LoVo (cell line): ENCODE data around the gene FUBP1.
"Not testable (repeated sequence)": the region's sequence is repeated elsewhere in the genome, so short reads cannot be mapped to it uniquely, and the experiment has no call there.

Experiments
- DNase-seq: peaks from one replicate; pipeline ENCODE4 v3.0.0-alpha.2; 2016; ENCODE audit warnings: low spot score

Gene FUBP1

GRCh38 chr1:77978969-77979876, at the start of gene FUBP1:
Gene FUBP1, minus strand, starts transcription at chr1:77979072. Its CDS starts 68 bp downstream, at chr1:77979004.
- DNase-seq, result peak; percentile 98

GRCh38 chr1:78021134-78021533, 42.3 kb upstream of the FUBP1 start:
- not testable (repeated sequence) for DNase-seq

- no peak for DNase-seq
Observed at GRCh38 chr1:78019024-78019423, 40.2 kb upstream of the FUBP1 start.

- no peak for DNase-seq
Observed at GRCh38 chr1:78015148-78015547, 36.3 kb upstream of the FUBP1 start.

- DNase-seq, result no peak
Observed at GRCh38 chr1:78011050-78011449, 32.2 kb upstream of the FUBP1 start.

GRCh38 chr1:78009836-78010235, 31.0 kb upstream of the FUBP1 start:
- no peak for DNase-seq

- DNase-seq, result no peak
Observed at GRCh38 chr1:78009276-78009675, 30.4 kb upstream of the FUBP1 start.

GRCh38 chr1:78007677-78008341, 28.9 kb upstream of the FUBP1 start:
- DNase-seq, result no peak

GRCh38 chr1:78006521-78006920, 27.6 kb upstream of the FUBP1 start:
- DNase-seq, result no peak

GRCh38 chr1:78005755-78006154, 26.9 kb upstream of the FUBP1 start:
- peak; percentile 74 for DNase-seq

- DNase-seq, result no peak
Observed at GRCh38 chr1:78005448-78005722, 26.5 kb upstream of the FUBP1 start.

GRCh38 chr1:78004719-78005447, 26.0 kb upstream of the FUBP1 start, which contains the start of gene DNAJB4:
Gene DNAJB4, plus strand, starts transcription at chr1:78004939. Its CDS starts 172 bp downstream, at chr1:78005111.
- DNase-seq, result peak; percentile 89

GRCh38 chr1:78003882-78004718, 25.2 kb upstream of the FUBP1 start:
- DNase-seq, result peak; percentile 65

GRCh38 chr1:78003070-78003746, 24.3 kb upstream of the FUBP1 start:
- no peak for DNase-seq

GRCh38 chr1:78000536-78000935, 21.7 kb upstream of the FUBP1 start:
- DNase-seq, result not testable (repeated sequence)

- DNase-seq, result no peak
Observed at GRCh38 chr1:77996734-77997133, 17.9 kb upstream of the FUBP1 start.

GRCh38 chr1:77994117-77994705, 15.3 kb upstream of the FUBP1 start:
- no peak for DNase-seq

GRCh38 chr1:77991638-77992037, 12.8 kb upstream of the FUBP1 start:
- no peak for DNase-seq

- DNase-seq, result no peak
Observed at GRCh38 chr1:77990629-77991204, 11.8 kb upstream of the FUBP1 start.

- no peak for DNase-seq
Observed at GRCh38 chr1:77989744-77990143, 10.9 kb upstream of the FUBP1 start.
